HG03175 (cell line): ENCODE results near the gene CISD2.
"Not testable (repeated sequence)": the region's sequence is repeated elsewhere in the genome, so short reads cannot be mapped to it uniquely, and the experiment has no call there.

Experiments used
- ATAC-seq: cut with Tn5 transposase; IDR thresholded peaks from one replicate; pipeline ENCODE4 v1.9.1; 2021; ENCODE audit warnings: mild to moderate bottlenecking, moderate library complexity; ENCODE audit not compliant: unreplicated experiment

Gene CISD2

DNA sequence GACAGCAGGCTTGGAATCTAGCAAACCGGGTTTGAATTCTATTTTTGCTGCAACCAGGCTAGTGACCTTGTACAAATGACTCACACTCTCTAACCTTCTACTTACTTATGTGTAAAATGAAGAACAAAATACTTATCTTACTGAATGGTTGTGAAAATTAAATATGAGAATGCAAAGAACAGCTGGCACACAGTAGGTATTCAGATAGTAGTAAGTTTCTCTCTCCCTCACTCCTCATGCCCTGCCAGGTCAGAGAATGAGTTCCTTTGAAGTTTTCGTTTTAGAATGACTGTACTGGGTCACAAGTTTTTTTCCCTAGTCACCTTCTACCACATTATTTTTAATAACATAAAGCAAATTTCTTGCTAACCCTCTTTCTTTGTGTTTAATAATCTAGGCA is 33.0 kb downstream of the CISD2 start:
- ATAC-seq: no peak

DNA sequence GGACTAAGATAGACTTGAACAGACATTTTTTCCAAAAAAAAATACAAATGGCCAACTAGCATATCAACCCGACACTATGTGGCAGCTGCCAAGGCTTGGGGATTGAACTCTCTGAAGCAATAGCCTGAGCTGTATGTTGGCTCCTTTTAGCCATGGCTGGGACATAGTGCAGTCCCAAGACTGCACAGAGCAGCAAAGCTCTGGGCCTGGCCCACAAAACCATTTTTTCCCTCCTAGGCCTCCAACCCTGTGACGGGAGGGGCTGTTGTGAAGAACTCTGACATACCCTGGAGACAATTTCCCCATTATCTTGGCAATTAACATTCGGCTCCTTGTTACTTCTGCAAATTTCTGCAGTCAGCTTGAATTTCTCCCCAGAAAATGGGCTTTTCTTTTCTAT is 50.1 kb downstream of the CISD2 start:
- ATAC-seq: no peak

DNA sequence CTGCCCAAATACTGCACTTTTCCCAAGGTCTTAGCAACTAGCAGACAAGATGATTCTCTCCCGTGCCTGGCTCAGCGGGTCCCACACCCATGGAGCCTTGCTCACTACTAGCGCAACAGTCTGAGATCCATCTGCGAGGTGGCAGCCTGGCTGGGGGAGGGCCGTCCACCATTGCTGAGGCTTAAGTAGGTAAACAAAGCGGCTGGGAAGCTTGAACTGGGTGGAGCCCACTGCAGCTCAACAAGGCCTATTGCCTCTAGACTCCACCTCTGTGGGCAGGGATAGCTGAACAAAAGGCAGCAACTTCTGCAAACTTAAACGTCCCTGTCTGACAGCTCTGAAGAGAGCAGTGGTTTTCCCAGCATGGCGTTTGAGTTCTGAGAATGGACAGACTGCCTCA is 50.9 kb downstream of the CISD2 start:
- not testable (repeated sequence) for ATAC-seq

DNA sequence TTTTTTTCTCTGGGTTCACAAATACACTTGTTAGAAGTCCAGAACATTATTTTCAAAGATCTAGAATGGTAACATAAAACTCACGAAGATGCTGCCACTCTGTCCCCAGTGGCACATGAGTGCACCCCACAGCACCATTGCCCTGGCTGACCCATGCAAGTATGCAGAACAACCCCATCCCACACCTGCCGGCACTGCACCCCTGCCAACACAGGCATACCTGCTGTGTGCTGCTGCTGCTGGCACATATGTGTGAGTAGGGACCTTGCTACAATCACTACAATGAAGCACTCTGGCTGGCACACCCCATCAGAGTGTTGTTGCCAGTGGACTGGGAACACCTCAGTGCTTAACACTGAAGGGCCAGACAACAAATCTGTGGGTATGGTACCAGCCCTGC is 66.9 kb downstream of the CISD2 start:
- no peak for ATAC-seq

DNA sequence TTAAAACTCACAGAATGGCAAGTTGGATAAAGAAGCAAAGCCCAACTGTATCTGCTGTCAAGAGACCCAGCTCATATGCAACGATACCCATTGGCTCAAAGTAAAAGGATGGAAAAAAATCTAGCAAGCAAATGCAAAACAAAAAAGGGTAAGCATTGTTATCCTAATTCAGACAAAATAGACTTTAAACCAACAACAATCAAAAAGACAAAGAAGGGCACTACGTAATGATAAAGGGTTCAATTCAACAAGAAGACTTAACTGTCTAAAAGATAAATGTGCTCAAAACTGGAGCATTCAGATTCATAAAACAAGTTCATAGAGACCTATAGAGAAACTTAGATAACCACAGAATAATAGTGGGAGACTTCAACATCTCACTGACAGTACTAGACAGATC is 69.3 kb downstream of the CISD2 start:
- not testable (repeated sequence) for ATAC-seq
